Measurements from ENCODE around the gene RAD51B.
"Not testable (repeated sequence)": the region's sequence is repeated elsewhere in the genome, so short reads cannot be mapped to it uniquely, and the experiment has no call there.

RAD51B gene

GRCh38 chr14:68264260-68264569 lies 444.6 kb downstream of the RAD51B start:
- FAIRE-seq (no peak), DNase-seq (ENCODE audit: low spot score) (no peak)

GRCh38 chr14:68266998-68267397 lies 447.4 kb downstream of the RAD51B start:
- DNase-seq (ENCODE audit: low spot score) (no peak), FAIRE-seq (no peak)

- DNase-seq (ENCODE audit: low spot score), result no peak
- FAIRE-seq, result no peak
Measured at GRCh38 chr14:68268197-68268596, 448.6 kb downstream of the RAD51B start.

- DNase-seq (ENCODE audit: low spot score) (no peak), FAIRE-seq (no peak)
Measured at GRCh38 chr14:68268719-68269118, 449.1 kb downstream of the RAD51B start.

- FAIRE-seq (no peak), DNase-seq (ENCODE audit: low spot score) (no peak)
Measured at GRCh38 chr14:68269136-68269927, 449.8 kb downstream of the RAD51B start.

GRCh38 chr14:68270342-68270741 lies 450.8 kb downstream of the RAD51B start:
- no peak for FAIRE-seq
- DNase-seq (ENCODE audit: low spot score), result no peak

- FAIRE-seq, result no peak
Measured at GRCh38 chr14:68271913-68272391, 452.4 kb downstream of the RAD51B start.

GRCh38 chr14:68273413-68273812 lies 453.8 kb downstream of the RAD51B start:
- no peak for FAIRE-seq
- DNase-seq (ENCODE audit: low spot score), result no peak

More at GRCh38 chr14:68271913-68272391, 452.4 kb downstream of the RAD51B start:
- DNase-seq (ENCODE audit: low spot score), result no peak

- no peak for FAIRE-seq
- no peak for DNase-seq (ENCODE audit: low spot score)
Measured at GRCh38 chr14:68274725-68275124, 455.1 kb downstream of the RAD51B start.

GRCh38 chr14:68278576-68279436 lies 459.2 kb downstream of the RAD51B start:
- FAIRE-seq (peak; percentile 89), DNase-seq (ENCODE audit: low spot score) (peak; percentile 62)

- DNase-seq (ENCODE audit: low spot score) (no peak), FAIRE-seq (no peak)
Measured at GRCh38 chr14:68279437-68279720, 459.8 kb downstream of the RAD51B start.

- FAIRE-seq (no peak), DNase-seq (ENCODE audit: low spot score) (no peak)
Measured at GRCh38 chr14:68279777-68280233, 460.2 kb downstream of the RAD51B start.

- FAIRE-seq (no peak), DNase-seq (ENCODE audit: low spot score) (no peak)
Measured at GRCh38 chr14:68281497-68281896, 461.9 kb downstream of the RAD51B start.

- FAIRE-seq (no peak), DNase-seq (ENCODE audit: low spot score) (no peak)
Measured at GRCh38 chr14:68282479-68283377, 463.1 kb downstream of the RAD51B start.

GRCh38 chr14:68283378-68284123 lies 464.0 kb downstream of the RAD51B start:
- peak; percentile 16 for DNase-seq (ENCODE audit: low spot score)
- peak; percentile 15 for FAIRE-seq

GRCh38 chr14:68284333-68284732 lies 464.8 kb downstream of the RAD51B start:
- FAIRE-seq, result no peak
- no peak for DNase-seq (ENCODE audit: low spot score)

GRCh38 chr14:68284834-68285233 lies 465.3 kb downstream of the RAD51B start:
- FAIRE-seq (peak; percentile 53), DNase-seq (ENCODE audit: low spot score) (no peak)

- no peak for FAIRE-seq
- DNase-seq (ENCODE audit: low spot score), result no peak
Measured at GRCh38 chr14:68285421-68286179, 466.0 kb downstream of the RAD51B start.

- FAIRE-seq, result peak; percentile 90
- DNase-seq (ENCODE audit: low spot score), result peak; percentile 82
Measured at GRCh38 chr14:68286667-68287066, 467.1 kb downstream of the RAD51B start.

- not testable (repeated sequence) for FAIRE-seq; DNase-seq (ENCODE audit: low spot score)
Measured at GRCh38 chr14:68289452-68289851, 469.9 kb downstream of the RAD51B start.

Measured in RCC 7860 (cell line).